Activated CD4-positive, CD25-positive, alpha-beta regulatory T cell treated with anti-CD3 and anti-CD28 coated beads, Interleukin-2, amount 50 U/mL, for 72 hours (primary cell): ENCODE data around the gene CYB5R4.
"Not testable (repeated sequence)": the region's sequence is repeated elsewhere in the genome, so short reads cannot be mapped to it uniquely, and the experiment has no call there.

Source experiments
- DNase-seq: peaks from one replicate; pipeline ENCODE4 v3.0.0; 2021

CYB5R4 gene

DNA sequence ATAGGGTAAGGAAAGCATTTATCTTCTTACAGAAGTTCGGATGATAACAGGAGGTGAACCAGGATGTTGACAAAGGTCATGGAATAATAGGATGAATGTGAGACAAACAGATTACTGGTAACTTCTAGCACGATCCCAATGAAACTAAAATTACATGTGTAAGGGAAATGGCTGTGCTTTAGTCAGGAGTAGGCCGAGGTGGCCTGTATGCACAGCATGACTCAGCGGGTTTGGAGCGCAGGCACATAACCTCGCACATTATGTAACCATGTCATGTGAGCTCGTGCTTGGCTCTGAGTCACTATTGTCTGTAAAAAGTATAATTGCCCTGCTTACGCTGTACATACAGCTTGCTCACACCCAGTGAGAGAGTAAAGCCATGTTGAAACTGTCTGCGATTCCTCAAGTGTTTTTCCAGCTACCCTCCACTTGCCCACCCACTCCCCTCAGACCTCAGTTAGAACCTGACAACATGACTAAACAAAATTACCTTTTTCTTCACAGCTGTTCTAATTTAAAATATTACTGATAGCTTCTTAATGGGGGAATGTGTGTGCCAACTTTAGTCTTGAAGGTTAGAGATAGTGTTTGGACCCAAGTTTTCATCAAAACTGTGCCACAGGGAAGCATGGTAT is 8.2 kb downstream of the CYB5R4 start:
- no peak for DNase-seq

DNA sequence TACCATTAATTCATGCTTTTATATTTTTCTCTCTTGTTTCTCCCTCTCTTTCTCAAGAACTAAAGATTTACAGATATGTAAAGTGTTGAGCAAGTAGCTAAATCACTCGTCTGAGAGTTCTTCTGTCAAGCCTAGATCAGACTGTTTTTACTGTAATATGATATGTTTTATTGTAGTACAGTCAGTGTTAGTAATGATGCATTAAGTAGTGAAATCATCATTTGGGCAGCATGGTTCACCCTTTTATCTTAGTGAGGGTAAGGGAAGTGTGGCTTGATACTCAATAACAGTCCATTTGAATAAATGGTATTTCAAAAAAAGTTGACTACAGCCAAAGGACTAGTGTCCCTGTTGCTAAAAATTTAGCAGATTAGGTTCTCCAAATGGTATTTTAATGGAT is 9.2 kb downstream of the CYB5R4 start:
- DNase-seq, result no peak

DNA sequence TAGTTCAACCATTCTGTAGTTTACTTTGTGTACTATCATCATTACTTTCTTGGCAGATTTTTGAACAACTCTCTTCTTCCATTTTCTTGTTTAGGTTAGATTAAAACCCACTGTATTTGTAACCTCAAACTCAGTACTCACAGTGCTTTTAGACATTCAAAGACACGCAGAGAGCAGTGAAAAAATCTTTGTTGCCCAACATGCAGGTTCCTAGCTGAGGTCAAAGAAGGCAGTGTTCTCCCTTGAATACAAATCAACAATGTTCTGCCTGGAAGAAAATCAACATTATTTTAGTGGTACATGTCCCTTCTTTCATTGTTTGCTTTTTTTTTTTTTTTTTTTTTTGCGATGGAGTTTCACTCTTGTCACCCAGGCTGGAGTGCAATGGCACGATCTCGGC is 11.2 kb downstream of the CYB5R4 start:
- DNase-seq, result no peak

DNA sequence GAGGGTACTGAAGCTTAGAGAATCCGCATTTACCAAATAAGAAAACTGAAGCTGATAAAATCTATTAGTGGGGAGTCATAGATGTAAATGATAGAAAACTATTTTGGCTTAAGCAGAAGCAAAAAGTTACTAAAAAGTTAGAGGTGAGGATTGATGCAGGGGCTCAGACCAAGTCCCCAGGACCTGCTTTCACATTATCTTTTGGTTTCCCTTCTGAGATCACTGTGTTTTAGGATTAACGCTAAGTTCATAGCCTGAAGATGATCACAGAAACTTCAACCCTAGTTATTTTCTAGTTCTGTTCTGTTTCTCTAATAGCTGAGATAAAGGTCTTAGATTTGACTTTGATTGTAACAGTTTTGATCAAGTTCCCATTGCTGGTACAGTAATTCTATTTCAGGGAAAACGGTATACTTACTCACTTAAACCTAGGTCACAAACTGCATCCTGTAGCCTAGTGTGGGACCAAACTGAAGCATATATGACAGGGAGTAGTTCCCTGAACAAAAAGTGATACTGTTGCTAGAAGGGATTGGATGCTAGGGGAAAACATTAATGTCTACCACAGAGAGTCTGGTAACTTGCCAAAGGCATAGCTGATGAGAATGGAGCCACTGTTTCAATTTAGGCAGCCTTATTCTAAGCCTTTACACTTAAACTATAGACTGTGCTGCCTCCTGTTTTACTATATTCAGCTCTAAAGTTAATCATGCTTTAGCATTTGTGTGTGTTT is 13.1 kb downstream of the CYB5R4 start:
- DNase-seq, result no peak

DNA sequence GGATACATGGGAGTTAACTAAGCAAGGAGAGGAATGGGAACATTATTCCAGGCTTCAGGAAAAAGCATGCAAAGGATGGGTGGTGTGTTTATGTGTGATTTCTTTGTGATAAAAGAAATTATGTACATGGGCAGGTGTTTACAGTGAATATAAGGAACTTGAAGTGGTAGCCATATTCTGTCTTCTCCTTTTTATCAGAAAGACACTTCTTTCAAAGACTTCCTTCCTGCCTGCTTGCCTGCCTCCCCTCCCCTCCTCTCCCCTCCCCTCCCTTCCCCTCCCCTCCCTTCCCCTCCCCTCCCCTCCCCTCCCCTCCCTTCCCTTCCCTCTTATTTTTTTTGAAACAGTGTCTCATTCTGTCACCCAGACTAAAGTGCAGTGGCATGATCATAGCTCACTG is 14.4 kb downstream of the CYB5R4 start:
- DNase-seq, result no peak

DNA sequence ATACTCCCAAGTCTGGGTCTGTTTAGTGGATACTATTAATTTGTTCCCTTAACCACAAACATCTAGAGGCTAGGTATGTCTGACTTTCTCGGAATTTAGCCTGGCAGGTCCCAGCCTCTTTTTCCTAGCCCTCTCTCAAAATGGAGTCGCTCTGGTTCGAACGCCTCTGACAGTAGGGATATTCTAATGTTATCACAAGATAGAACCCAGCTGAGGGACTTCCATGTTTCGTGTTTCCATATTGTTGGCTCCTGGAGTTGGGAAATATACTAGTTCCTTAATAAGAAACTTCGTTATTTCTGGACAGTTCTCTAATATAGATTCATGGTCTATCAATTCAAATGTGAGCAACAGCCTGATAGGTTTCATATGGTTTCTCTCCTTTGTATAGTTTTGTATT is 16.4 kb downstream of the CYB5R4 start:
- no peak for DNase-seq

DNA sequence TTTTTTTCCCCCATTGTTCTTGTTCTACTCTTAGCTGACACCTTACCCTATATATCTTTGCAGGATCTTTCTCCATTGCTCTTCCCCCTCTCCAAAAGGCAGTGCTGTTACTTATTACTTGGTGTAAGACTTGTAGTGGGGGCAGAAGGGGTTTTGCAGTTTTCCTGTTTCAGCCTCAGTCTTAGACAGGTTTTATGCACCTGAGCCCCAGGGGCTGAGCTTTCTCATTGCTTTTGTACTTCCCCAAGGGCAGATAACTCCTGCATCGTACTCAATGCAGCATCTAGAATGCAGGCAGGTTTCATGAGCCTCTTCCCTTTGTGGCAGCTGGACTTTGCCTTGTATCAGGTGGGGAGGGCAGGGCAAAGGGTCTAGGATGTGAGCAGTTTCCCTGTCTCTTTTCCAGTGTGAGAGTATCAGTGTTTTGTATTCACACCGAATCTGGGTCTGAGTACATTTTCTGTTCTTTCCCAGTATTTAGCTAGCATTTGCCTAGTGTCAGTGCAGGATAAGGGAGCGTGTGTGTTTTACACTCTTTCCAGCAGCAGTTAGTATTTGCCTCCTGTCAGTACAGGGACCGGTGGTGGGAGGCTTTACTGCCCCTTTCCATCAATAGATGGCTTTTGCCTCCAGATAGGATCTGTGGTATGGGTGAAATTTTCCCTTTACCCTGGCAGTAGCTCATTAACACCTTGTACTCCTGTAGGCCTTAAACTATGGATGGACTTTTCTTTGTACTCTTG is 19.6 kb downstream of the CYB5R4 start:
- DNase-seq, result no peak

DNA sequence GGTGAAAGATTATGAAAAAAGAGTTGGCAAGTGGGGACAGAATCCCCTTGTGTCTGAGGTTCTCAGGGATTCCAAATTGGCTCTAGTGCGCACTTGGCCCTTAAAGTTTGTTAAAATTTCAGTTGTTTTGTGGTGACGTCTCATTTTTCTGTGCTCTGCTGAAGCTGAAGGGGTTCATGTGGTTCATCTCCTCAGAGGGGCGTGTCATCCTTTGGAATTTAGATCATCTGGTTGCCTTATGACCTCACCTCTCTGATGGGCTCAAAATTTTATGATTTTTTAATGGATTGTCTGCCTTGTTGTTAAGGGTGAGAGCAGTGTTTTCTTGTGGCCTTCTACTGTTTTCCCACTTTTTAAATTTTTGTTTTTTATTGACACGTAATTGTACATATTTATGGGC is 20.3 kb downstream of the CYB5R4 start:
- no peak for DNase-seq

DNA sequence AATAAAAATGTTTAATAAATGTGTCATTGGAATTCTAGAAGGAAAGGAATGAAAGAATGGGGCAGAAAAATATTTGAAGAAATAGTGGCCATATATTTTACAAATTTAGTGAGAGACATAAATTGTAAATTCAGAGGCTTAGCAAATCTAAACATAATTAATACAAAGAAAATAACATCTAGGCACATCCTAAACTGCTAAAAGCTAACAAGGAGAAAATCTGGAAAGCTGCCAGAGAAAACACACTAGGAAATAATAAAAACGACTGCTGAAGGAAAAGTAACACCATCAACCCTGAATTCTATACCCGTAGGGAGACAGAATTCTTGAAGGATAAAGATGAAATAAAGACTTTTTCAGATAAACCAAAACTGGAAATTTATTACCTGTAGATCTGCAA is 23.8 kb downstream of the CYB5R4 start:
- DNase-seq, result no peak

DNA sequence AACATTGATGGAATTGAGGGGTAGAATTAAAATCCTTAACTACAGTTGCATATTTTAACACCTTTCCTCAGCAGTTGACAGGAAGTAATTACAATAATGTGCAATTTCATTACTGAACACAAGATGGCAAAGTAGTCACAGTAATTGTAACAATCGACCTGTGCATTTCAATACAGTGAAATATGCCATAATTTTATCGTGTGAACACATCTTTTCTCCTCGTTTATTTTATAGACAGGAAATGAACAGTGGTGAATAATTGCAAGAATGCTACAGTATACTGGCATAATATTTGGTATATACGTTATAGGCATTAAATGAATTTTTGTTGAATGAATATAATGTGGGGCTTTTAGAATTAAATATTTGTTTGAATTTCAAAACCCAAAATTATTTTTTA is 25.0 kb downstream of the CYB5R4 start:
- no peak for DNase-seq

DNA sequence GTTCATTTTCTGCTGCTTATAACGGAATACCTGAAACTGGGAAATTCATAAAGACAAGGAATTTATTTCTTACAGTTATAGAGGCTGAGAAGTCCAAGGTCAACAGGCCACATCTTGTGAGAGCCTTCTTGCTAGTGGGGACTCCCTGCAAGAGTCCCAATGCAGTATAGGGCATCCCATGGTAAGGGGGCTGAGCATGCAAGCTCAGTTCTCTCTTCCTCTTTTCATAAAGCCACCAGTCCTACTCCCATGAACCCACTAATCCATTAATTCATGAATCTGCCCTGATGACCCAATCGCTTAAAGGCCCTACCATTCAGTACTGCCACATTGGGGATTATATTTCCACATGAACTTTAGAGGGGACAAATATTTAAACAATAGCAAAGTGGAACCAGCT is 26.5 kb downstream of the CYB5R4 start:
- DNase-seq, result no peak

DNA sequence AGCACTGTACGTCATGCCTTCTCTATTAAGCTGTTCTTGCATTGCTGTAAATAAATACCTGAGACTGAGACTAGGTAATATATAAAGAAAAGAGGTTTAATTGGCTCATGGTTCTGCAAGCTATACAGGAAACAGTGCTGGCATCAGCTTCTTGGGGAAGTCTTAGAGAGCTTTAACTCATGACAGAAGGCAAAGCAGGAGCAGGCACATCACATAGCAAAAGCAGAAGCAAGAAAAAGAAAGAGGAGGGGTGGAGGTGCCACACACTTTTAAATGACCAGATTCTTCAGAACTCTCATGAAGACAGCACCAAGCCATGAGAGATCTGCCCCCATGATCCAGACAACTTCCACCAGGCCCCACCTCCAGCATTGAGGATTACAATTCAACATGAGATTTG is 30.1 kb downstream of the CYB5R4 start:
- DNase-seq, result no peak

DNA sequence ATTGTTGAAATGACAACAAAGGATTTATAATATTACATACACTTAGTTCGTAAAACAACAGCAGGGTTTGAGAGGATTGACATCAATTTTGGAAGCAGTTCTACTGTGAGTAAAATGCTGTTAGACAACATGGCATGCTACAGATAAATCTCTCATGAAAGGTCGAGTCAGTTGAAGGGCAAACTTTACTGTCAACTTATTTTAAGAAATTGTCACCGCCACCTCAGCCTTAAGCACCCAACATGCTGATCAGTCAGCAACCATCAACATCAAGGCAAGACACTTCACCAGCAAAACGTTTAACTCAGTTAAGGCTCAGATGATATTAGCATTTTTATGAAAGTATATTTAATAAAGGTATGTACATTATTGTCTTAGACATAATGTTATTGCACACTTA is 31.0 kb downstream of the CYB5R4 start:
- no peak for DNase-seq

DNA sequence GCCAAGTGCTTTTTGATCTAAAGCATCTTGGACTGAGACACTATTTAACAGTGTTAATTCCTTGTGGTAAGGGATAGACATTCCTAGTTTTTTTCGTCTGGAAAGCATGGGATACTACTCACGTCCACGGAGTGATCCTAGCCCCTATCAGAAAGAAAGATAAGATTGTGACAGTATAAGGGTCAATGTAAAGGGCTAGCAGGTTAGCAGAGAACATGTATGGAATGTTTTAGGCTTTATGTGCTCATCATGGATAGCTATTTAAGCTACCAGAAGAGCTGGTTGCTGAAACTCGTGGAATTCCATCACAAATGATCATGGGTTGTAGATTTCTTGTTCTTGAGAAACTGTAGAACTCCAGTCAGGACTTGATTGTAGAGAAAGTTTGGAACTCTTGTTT is 32.1 kb downstream of the CYB5R4 start:
- no peak for DNase-seq

DNA sequence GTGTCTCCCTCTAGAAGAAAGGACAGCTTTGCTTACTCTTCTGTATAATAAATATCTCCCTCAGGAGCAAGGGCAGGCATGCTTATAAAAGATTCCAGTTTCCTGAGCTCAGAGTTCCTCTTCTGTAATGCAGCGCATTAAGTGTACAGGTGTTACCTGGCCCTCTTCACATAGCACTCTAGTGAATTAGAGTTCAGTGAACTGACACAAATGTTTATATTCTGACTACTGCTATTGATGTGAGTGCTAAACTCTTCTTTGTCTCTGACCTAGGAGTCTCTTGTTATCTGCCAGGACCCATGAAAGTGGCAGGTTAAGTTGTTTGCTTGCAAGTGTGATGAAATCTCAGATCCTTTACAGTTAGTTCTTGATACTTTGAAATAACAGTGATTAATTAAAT is 33.5 kb downstream of the CYB5R4 start:
- no peak for DNase-seq

DNA sequence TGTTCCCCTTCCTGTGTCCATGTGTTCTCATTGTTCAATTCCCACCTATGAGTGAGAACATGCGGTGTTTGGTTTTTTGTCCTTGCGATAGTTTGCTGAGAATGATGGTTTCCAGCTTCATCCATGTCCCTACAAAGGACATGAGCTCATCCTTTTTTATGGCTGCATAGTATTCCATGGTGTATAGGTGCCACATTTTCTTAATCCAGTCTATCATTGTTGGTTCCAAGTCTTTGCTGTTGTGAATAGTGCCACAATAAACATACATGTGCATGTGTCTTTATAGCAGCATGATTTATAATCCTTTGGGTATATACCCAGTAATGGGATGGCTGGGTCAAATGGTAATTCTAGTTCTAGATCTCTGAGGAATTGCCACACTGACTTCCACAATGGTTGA is 37.6 kb downstream of the CYB5R4 start:
- DNase-seq, result not testable (repeated sequence)

DNA sequence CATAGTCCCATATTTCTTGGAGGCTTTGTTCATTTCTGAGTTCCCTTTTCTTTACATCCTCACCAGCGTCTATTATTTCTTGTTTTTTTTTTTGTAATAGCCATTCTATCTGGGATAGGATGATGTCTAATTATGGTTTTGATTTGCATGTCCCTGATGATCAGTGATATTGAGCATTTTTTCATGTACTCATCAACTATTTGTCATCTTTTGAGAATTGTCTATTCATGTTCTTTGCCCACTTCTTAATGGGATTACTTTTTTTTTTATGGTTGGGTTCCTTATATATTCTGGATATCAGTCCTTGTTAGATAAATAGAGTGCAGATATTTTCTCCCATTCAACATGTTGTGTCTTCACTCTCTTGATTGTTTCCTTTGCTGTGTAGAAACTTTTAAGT is 42.1 kb downstream of the CYB5R4 start:
- no peak for DNase-seq

DNA sequence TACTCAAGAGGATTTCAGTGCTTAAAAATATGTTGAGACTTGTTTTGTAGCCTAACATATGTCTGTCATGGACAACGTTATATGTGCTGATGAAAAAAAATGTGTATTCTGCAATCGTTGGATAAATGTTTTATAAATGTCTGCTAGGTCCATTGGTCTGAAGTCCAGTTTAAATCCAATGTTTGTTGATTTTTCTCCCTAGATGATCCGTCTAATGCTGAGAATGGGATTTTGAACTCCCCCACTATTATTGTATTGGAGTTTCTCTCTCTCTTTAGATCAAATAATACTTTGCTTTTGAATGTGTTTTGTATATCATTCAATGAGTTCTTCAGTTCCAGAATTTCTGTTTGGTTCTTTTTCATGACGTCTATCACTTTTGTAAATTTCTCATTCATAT is 44.9 kb downstream of the CYB5R4 start:
- no peak for DNase-seq

DNA sequence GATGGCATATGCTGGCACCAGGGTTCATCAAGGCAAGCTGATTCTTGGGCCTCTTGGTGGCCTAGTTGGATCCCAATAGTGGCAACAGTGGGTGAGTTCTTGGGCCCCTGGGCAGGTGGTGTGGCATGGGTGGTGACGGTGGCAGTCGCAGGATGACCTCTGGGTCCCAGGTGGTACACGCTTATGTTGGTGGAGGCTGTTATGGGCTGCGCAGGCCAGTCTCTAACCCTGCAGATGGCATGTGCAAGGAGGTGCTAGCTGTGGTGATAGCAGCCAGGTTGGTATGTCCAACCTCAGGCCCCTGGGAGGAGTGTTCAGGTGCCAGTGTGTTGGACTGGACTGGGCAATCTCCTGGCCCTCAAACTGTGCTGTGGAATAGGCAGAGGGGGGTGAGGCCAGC is 46.2 kb downstream of the CYB5R4 start:
- DNase-seq, result no peak

DNA sequence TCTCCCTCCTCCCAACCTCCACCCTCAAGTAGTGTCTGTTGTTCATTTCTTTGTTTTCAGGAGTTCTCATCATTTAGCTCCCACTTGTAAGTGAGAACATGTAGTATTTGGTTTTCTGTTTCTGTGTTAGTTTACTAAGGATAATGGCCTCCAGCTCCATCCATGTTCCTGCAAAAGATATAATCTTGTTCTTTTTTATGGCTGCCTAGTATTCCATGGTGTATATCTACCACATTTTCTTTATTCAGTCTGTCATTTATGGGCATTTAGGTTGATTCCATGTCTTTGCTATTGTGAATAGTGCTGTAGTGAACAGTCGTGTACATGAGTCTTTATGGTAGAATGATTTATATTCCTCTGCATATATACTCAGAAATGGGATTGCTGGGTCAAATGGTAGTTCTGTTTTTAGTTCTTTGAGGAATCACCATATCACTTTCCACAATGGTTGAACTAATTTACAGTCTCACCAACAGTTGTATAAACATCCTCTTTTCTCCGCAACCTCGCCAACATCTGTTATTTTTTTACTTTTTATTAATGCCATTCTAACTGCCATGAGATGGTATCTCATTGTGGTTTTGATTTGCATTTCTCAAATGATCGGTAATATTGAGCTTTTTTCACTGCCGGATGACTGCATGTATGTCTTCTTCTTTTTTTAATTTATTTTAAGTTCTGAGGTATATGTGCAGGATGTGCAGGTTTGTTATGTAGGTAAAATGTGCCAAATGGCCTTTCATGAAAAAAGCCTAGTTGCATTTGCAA is 48.3 kb downstream of the CYB5R4 start:
- DNase-seq, result not testable (repeated sequence)

DNA sequence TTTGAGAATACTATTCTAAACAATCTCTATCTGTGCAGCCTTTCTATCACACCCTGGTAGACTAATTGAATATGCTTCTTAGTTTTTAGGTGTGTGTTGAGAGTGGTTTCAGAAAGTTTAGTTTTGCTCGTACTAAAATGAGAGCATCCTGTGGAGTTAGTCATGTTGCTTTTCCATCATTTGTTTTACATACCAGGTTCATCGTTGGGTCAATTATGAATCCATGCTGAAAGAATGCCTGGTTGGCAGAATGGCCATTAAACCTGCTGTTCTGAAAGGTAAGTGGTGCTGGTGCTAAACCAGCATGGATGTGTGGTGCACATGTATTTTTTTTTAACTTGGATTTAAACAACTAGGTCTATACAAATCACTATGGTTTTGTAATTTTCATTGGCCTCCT is 49.3 kb downstream of the CYB5R4 start:
- DNase-seq, result no peak

DNA sequence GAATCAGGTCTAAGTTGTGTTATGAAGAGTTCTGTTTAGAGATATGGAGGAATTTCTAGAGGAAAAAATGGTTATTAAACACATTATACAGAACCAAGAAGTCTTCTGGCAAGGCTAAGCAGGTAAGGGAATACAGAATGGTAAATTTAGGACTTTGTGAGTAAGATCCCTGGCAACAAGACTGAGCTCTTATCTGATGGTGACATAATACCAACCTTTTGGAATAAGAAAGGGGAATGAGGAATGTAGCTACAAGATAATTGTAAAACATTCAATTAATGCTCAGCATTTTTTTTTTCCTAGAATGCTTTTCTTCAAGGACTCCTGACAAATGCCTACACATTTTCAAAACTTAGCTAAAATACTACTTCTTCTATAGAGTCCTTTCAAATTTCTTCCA is 51.8 kb downstream of the CYB5R4 start:
- DNase-seq, result no peak

DNA sequence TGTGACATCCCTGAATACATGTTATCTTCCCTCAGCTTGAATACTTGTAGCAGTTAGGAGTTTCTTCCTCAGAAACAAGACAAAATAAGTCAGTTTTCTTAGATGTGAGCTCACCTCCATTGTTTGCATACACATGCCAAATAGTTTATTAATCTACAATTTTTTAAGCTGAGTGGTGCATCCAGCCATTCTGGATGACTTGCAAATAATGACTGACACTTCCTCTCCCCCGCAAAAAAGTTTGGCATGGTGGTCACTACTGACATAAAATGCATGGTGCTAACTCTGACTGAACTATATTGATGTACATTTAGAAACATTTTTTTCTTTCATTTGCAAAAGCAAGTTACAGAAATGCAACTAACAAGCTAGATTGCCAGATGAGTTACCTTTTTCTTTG is 55.5 kb downstream of the CYB5R4 start:
- no peak for DNase-seq

DNA sequence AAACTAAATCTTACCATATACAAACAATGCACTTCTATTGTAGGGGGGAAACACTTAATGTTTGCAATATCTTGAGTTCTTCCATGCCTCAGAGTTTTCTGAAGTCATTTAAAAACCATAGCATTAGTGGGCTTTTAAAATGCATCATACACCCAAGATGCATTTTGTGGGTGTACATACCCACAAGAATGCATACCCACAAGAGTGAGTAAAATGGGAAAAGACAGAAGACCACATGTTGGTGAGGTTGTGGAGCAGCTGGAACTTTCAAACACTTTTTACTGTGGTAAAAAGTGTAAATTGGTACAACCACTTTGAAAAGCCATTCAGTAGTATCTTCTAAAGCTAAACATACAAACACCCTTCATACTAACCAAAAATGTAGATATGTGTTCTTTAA is 57.5 kb downstream of the CYB5R4 start:
- no peak for DNase-seq
